H1 (cell line): ENCODE results near the gene PPP1R12B. TPM values are rescaled to one million over a fixed set of nuclear protein-coding genes. Genes with fewer than 3 reads are reported as not detected.

Experiments used
- CTCF ChIA-PET: fragments of 300-600 bp; sonication (Branson Sonifier 250); formaldehyde crosslinking; loops from one replicate; lab custom pipeline; 2021; ENCODE audit not compliant: partially characterized antibody; lab: Charles Lee
- POLR2A ChIA-PET: fragments of 300-600 bp; sonication (Branson Sonifier 250); formaldehyde crosslinking; loops from one replicate; lab custom pipeline; 2021; ENCODE audit warnings: inconsistent platforms; ENCODE audit not compliant: partially characterized antibody; lab: Charles Lee
- DNase-seq, 2 experiments: peaks; one replicate each; pipeline versions ENCODE4 v3.0.0 to v3.0.0-alpha.2; 2010 to 2022; ENCODE audit warnings: low spot score in 2 of 2, low read depth in 1 of 2, mixed read lengths in 1 of 2
- FAIRE-seq: peaks from 2 replicates; lab custom pipeline; 2011; peaks lifted over from hg19 to GRCh38; lab: Jason Lieb, UNC
- H2AFZ ChIP-seq: 2 replicates; pipeline ENCODE4 v1.8.1; 2012; ENCODE audit warnings: low read length, inconsistent platforms
- H2AK5ac ChIP-seq: 2 replicates; pipeline ENCODE4 v1.6.1; 2013; ENCODE audit warnings: low read depth, low read length
- H2BK120ac ChIP-seq: replicated peaks from 2 replicates; pipeline ENCODE3; 2013; ENCODE audit warnings: low read depth, low read length, inconsistent platforms
- H2BK12ac ChIP-seq: 2 replicates; pipeline ENCODE4 v1.6.1; 2013; ENCODE audit warnings: low read depth, low read length
- H2BK15ac ChIP-seq: 2 replicates; pipeline ENCODE4 v1.6.1; 2013; ENCODE audit warnings: low read length
- H2BK20ac ChIP-seq: 2 replicates; pipeline ENCODE4 v1.6.1; 2013; ENCODE audit warnings: low read length
- H2BK5ac ChIP-seq: 2 replicates; pipeline ENCODE4 v1.6.1; 2013; ENCODE audit warnings: low read depth, low read length
- H3K14ac ChIP-seq: 2 replicates; pipeline ENCODE4 v1.6.1; 2013; ENCODE audit warnings: inconsistent platforms; ENCODE audit not compliant: insufficient read length
- H3K18ac ChIP-seq: 2 replicates; pipeline ENCODE4 v1.6.1; 2013; ENCODE audit warnings: low read length; ENCODE audit errors: extremely low read depth
- H3K23ac ChIP-seq: 2 replicates; pipeline ENCODE4 v1.6.1; 2013; ENCODE audit warnings: inconsistent platforms; ENCODE audit not compliant: insufficient read length
- H3K23me2 ChIP-seq: 2 replicates; pipeline ENCODE4 v1.6.1; 2013; ENCODE audit warnings: low read depth, low read length
- H3K27ac ChIP-seq: 2 replicates; pipeline ENCODE4 v1.6.1; 2011; ENCODE audit warnings: low read depth, low read length, inconsistent platforms
- H3K27me3 ChIP-seq, 4 experiments: replicated peaks in 1 of 4; 1 replicate in 1 of 4; 2 replicates in 3 of 4; pipeline versions ENCODE4 v1.6.1 to v1.8.1; 2011 to 2013; ENCODE audit warnings: low read length in 3 of 4, mild to moderate bottlenecking in 3 of 4, inconsistent platforms in 2 of 4, mixed read lengths in 2 of 4, moderate library complexity in 1 of 4; ENCODE audit not compliant: control insufficient read depth in 3 of 4, insufficient read depth in 3 of 4; ENCODE audit errors: extremely low read depth in 1 of 4
- H3K36me3 ChIP-seq, 4 experiments: 2 replicates each; pipeline versions ENCODE4 v1.6.1 to v1.8.1; 2011 to 2013; ENCODE audit warnings: mild to moderate bottlenecking in 4 of 4, low read length in 3 of 4, moderate library complexity in 2 of 4, control low read depth in 1 of 4, inconsistent platforms in 1 of 4; ENCODE audit not compliant: insufficient read depth in 4 of 4, control insufficient read depth in 2 of 4
- H3K4ac ChIP-seq: replicated peaks from 2 replicates; pipeline ENCODE3; 2013; ENCODE audit warnings: low read length, low read depth, mixed read lengths, inconsistent platforms; ENCODE audit not compliant: insufficient read length
- H3K4me1 ChIP-seq, 4 experiments: replicated peaks in 1 of 4; 1 replicate in 1 of 4; 2 replicates in 3 of 4; pipeline versions ENCODE4 v1.6.1 to v1.8.1; 2011 to 2013; ENCODE audit warnings: low read length in 3 of 4, inconsistent platforms in 2 of 4, mixed read lengths in 1 of 4; ENCODE audit not compliant: insufficient read depth in 4 of 4, control insufficient read depth in 3 of 4
- H3K4me2 ChIP-seq, 2 experiments: 2 replicates each; pipeline versions ENCODE4 v1.6.1 to v1.8.1; 2011 to 2013; ENCODE audit warnings: low read depth in 2 of 2, low read length in 2 of 2, control low read depth in 1 of 2, inconsistent platforms in 1 of 2, mild to moderate bottlenecking in 1 of 2; ENCODE audit not compliant: insufficient read depth in 1 of 2
- H3K4me3 ChIP-seq, 4 experiments: fragments of 200-600, 300-600 bp in 1 of 4; sonication (generic), shearing (Covaris generic), sonication (Bioruptor Twin) in 1 of 4; 2 replicates each; pipeline versions ENCODE4 v1.5.1 to v1.8.1; 2011 to 2016; ENCODE audit warnings: low read length in 4 of 4, low read depth in 3 of 4, control low read depth in 2 of 4, inconsistent platforms in 2 of 4, mild to moderate bottlenecking in 2 of 4, mixed read lengths in 1 of 4, moderate library complexity in 1 of 4; ENCODE audit not compliant: insufficient read depth in 2 of 4; ENCODE audit errors: extremely low read depth in 1 of 4
- H3K56ac ChIP-seq: replicated peaks from 2 replicates; pipeline ENCODE3; 2013; ENCODE audit warnings: low read depth, mild to moderate bottlenecking, mixed read lengths, low read length, inconsistent platforms; ENCODE audit not compliant: insufficient read length
- H3K79me1 ChIP-seq: 2 replicates; pipeline ENCODE4 v1.6.1; 2013; ENCODE audit warnings: low read depth, low read length, control low read depth
- H3K79me2 ChIP-seq, 2 experiments: 2 replicates each; pipeline versions ENCODE4 v1.6.1 to v1.8.1; 2012 to 2013; ENCODE audit warnings: low read length in 2 of 2, mild to moderate bottlenecking in 2 of 2, inconsistent platforms in 1 of 2; ENCODE audit not compliant: insufficient read depth in 2 of 2, control insufficient read depth in 1 of 2
- H3K9ac ChIP-seq, 4 experiments: replicated peaks in 1 of 4; 1 replicate in 1 of 4; 2 replicates in 3 of 4; pipeline versions ENCODE4 v1.6.1 to v1.8.1; 2011 to 2013; ENCODE audit warnings: low read depth in 3 of 4, low read length in 3 of 4, control low read depth in 2 of 4, mild to moderate bottlenecking in 2 of 4, moderate library complexity in 2 of 4, inconsistent platforms in 1 of 4; ENCODE audit errors: extremely low read depth in 1 of 4
- H3K9me3 ChIP-seq, 2 experiments: 2 replicates each; pipeline versions ENCODE4 v1.6.1 to v1.8.1; 2012 to 2013; ENCODE audit warnings: mild to moderate bottlenecking in 2 of 2, moderate library complexity in 2 of 2, control low read depth in 1 of 2, inconsistent platforms in 1 of 2, low read depth in 1 of 2, low read length in 1 of 2, mixed read lengths in 1 of 2; ENCODE audit not compliant: insufficient read depth in 2 of 2
- H4K20me1 ChIP-seq, 2 experiments: replicated peaks in 1 of 2; 2 replicates each; pipeline versions ENCODE3 to v1.8.1; 2011 to 2013; ENCODE audit warnings: inconsistent platforms in 2 of 2, low read length in 2 of 2, mild to moderate bottlenecking in 1 of 2; ENCODE audit not compliant: insufficient read depth in 2 of 2, control insufficient read depth in 1 of 2
- H4K5ac ChIP-seq: 2 replicates; pipeline ENCODE4 v1.6.1; 2013; ENCODE audit warnings: low read length, low read depth, mixed read lengths, inconsistent platforms; ENCODE audit not compliant: insufficient read length
- H4K8ac ChIP-seq: 2 replicates; pipeline ENCODE4 v1.8.0; 2013; ENCODE audit warnings: mild to moderate bottlenecking, moderate library complexity, low read length, inconsistent platforms; ENCODE audit not compliant: insufficient read depth; ENCODE audit errors: extremely low read depth
- H4K91ac ChIP-seq: replicated peaks from 2 replicates; pipeline ENCODE3; 2013; ENCODE audit warnings: low read length, mixed read lengths, inconsistent platforms; ENCODE audit not compliant: insufficient read length
- CBX8 ChIP-seq: fragments of 300-800, 300-1000 bp; sonication (generic); IDR thresholded peaks from 2 replicates; pipeline ENCODE4 v1.7.1; 2016; ENCODE audit warnings: low read depth, low read length, borderline replicate concordance
- CHD1 ChIP-seq: IDR thresholded peaks from 2 replicates; pipeline ENCODE4 v1.6.1; 2012; ENCODE audit warnings: low read depth, low read length, improper control_type of control experiment
- CHD2 ChIP-seq: IDR thresholded peaks from 2 replicates; pipeline ENCODE4 v1.6.1; 2012; ENCODE audit warnings: low read length, improper control_type of control experiment
- GTF2F1 ChIP-seq: IDR thresholded peaks from 2 replicates; pipeline ENCODE4 v1.6.1; 2012; ENCODE audit warnings: low read depth, low read length, improper control_type of control experiment, borderline replicate concordance
- RFX5 ChIP-seq: IDR thresholded peaks from 2 replicates; pipeline ENCODE4 v1.6.1; 2011; ENCODE audit warnings: low read depth, low read length, improper control_type of control experiment, borderline replicate concordance
- SIN3A ChIP-seq, 2 experiments: IDR thresholded peaks in 1 of 2; conservative IDR thresholded peaks in 1 of 2; 2 replicates each; pipeline ENCODE4 v1.6.1; 2011 to 2012; ENCODE audit warnings: low read length in 2 of 2, improper control_type of control experiment in 1 of 2, low read depth in 1 of 2, mild to moderate bottlenecking in 1 of 2
- WGBS, 2 experiments: shearing (Covaris generic) in 1 of 2; methylation state at CpG; one replicate each; pipeline versions ENCODE4 v1.1.6 to v1.1.7; 2013 to 2015; ENCODE audit warnings: low lambda C conversion rate in 2 of 2, mixed read lengths in 2 of 2, inconsistent platforms in 1 of 2, low coverage in 1 of 2, missing lambda C conversion rate in 1 of 2; ENCODE audit not compliant: insufficient replicate concordance in 2 of 2, insufficient coverage in 1 of 2, insufficient read length in 1 of 2; ENCODE audit errors: extremely low coverage in 1 of 2, missing lambda C conversion rate in 1 of 2; 5-methylcytosine and 5-hydroxymethylcytosine counted together
- polyA plus RNA-seq, 7 experiments: library from polyadenylated mRNA; depleted of rRNA in 3 of 7; stranded (reverse) in 5 of 7; unstranded in 2 of 7; fragments of >200 nt in 5 of 7; fragments of 200-250 nt in 2 of 7; gene quantifications; 1 replicate in 5 of 7; 2 replicates in 1 of 7; 4 replicates in 1 of 7; pipeline versions ENCODE4 v1.2.1 to v1.2.3, GENCODE V29; 2011 to 2013; ENCODE audit warnings: missing spikeins in 2 of 7, mixed read lengths in 2 of 7
- total RNA-seq: library from RNA; stranded (reverse); fragmentation: NEBNext Ultra II Directional; extraction: Animal tissue kit (Norgen Biotek cat#: 25700); gene quantifications from 2 replicates; pipeline ENCODE4 v1.2.1, GENCODE V29; 2021

PPP1R12B gene
- total and polyA plus RNA-seq, 2 of the 8 experiments (the other 6 are each of a cell fraction or from before 2014, with no cell fraction given), result 7.9 to 18.7 TPM

DNA sequence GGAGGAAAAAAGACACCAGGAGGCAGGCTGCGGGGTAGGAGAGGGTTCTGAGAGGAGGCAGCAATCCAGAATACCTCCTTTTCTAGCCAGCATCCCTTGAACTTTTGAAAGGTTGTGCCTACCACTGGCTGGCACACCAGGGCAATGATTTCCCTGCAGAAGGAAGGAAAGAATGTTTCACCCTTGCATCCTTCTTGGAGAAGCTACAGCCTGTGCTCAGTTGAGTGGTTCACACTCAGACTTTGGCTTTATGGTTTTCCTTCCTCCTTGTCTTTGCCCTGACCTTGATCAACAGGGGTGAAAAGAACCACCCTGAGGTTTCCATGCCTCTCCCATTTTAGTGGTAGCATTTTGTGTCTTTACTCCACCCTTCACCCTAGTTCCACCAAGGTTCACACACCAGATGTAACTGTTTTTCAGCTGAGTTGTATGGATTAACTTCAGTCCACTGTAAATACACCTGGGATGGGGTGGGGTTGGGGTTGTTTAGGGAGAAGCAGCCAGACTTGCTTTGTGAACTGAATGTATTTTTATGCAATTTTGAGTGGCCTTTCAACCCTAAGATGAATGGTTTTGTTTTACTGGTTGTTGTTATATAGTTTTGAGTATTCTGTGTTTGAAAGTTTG is 239.5 kb downstream of the PPP1R12B start:
- H3K14ac ChIP-seq, result no peak overlapping the region
- H2AK5ac ChIP-seq, result no peak overlapping the region
- no peaks in the 10 kb centered on the region for H3K9me3 ChIP-seq
- no peak for TF ChIP-seq GTF2F1
- no peak for TF ChIP-seq SIN3A (conservative IDR thresholded peaks at IDR 0.05 in 1 of 2, IDR thresholded peaks at IDR 0.05 in 1 of 2; ENCODE audit: low read depth in 1 of 2, low read length in 2 of 2)
- TF ChIP-seq CHD1, result no peak
- TF ChIP-seq CBX8, result no peak
- TF ChIP-seq RFX5, result no peak
- TF ChIP-seq CHD2, result no peak
- no peak overlapping the region for H4K8ac ChIP-seq
- H4K20me1 ChIP-seq, result no peaks in the 10 kb centered on the region
- no peak for FAIRE-seq
- ChIA-PET CTCF (interaction anchor here (0.8 to 4.7 kb wide), 11 partner anchors 10 to 80 kb away, joined by 4 to 27 read pairs (median 9); no protein-coding TSS in a partner anchor), POLR2A (interaction anchor here (0.8 kb wide), 1 partner anchor 20 kb away, joined by 4 read pairs; no protein-coding TSS in a partner anchor)
- H3K23ac ChIP-seq, result no peak overlapping the region
- H2BK120ac ChIP-seq, result no peak overlapping the region
- H2AFZ ChIP-seq, result no peak overlapping the region
- no peaks in the 10 kb centered on the region for H3K79me2 ChIP-seq
- no peak overlapping the region for H2BK20ac ChIP-seq
- H3K9ac ChIP-seq, result no peak overlapping the region
- no peak overlapping the region for H3K4me3 ChIP-seq
- H3K79me1 ChIP-seq, result no peaks in the 10 kb centered on the region
- no peak overlapping the region for H4K91ac ChIP-seq
- no peak overlapping the region for H2BK15ac ChIP-seq
- no peak overlapping the region for H3K18ac ChIP-seq
- no peak overlapping the region for H2BK5ac ChIP-seq
- no peak overlapping the region for H3K4me2 ChIP-seq
- H3K23me2 ChIP-seq, result no peaks in the 10 kb centered on the region
- H3K27me3 ChIP-seq, result no peaks in the 10 kb centered on the region; a peak in 1 of 7 replicates
- H3K36me3 ChIP-seq, result no peaks in the 10 kb centered on the region; a peak in 1 of 8 replicates
- H3K4me1 ChIP-seq, result no peaks in the 10 kb centered on the region
- no peak overlapping the region for H2BK12ac ChIP-seq
- 36% methylated on average over 1 of the region's 1 CpG; no CpG with 5 or more reads in 1 of the 2 experiments for WGBS, 2 experiments
- no peak overlapping the region for H3K56ac ChIP-seq
- H4K5ac ChIP-seq, result no peak overlapping the region
- no peak for DNase-seq
- H3K4ac ChIP-seq, result no peak overlapping the region
- H3K27ac ChIP-seq, result no peak overlapping the region
